ENCODE results near the gene CAMK1. TPM values are rescaled to one million over a fixed set of nuclear protein-coding genes. Genes with fewer than 3 reads are reported as not detected.

The CAMK1 gene
- polyA plus RNA-seq, 4 donors, result 10.1 to 22.5 (median 19.4) TPM

- Histone ChIP-seq H3K27ac (ENCODE audit: low read depth in 1 of 3, low read length in 2 of 3) (peak overlapping the region in 1 of 3 donors; percentile 85), H3K9me3 (ENCODE audit: control insufficient read depth in 2 of 2, insufficient read depth in 1 of 2, low read depth in 1 of 2, low read length in 1 of 2) (no peaks in the 10 kb centered on the region), H3K27me3 (ENCODE audit: control insufficient read depth in 3 of 3, insufficient read depth in 3 of 3, low read length in 3 of 3) (no peaks in the 10 kb centered on the region), H3K4me1 (ENCODE audit: control insufficient read depth in 3 of 3, insufficient read depth in 2 of 3, low read depth in 1 of 3, low read length in 2 of 3) (peaks cover 0 to 8% (median 0%) of the 10 kb centered on the region in 3 donors), H3K36me3 (ENCODE audit: control insufficient read depth in 3 of 3, insufficient read depth in 2 of 3, low read depth in 1 of 3, low read length in 3 of 3) (no peaks in the 10 kb centered on the region), H3K4me3 (ENCODE audit: low read depth in 1 of 3, low read length in 3 of 3) (no peak overlapping the region)
- WGBS, 3 donors, result 16 to 32% (median 25%) methylated on average over 6 of the region's 6 CpGs
- FAIRE-seq (no peak), DNase-seq (peak; percentile 91 to 92)
These were observed 53.8 kb downstream of the CAMK1 start for GRCh38 chr3:9715764-9716437.

- Histone ChIP-seq H3K27me3 (ENCODE audit: control insufficient read depth in 3 of 3, insufficient read depth in 3 of 3, low read length in 3 of 3) (no peaks in the 10 kb centered on the region), H3K27ac (ENCODE audit: low read depth in 1 of 3, low read length in 2 of 3) (peak overlapping the region in 2 of 3 donors; percentile 18 to 71), H3K36me3 (ENCODE audit: control insufficient read depth in 3 of 3, insufficient read depth in 2 of 3, low read depth in 1 of 3, low read length in 3 of 3) (no peaks in the 10 kb centered on the region), H3K4me1 (ENCODE audit: control insufficient read depth in 3 of 3, insufficient read depth in 2 of 3, low read depth in 1 of 3, low read length in 2 of 3) (peaks cover 0 to 8% (median 0%) of the 10 kb centered on the region in 3 donors), H3K9me3 (ENCODE audit: control insufficient read depth in 2 of 2, insufficient read depth in 1 of 2, low read depth in 1 of 2, low read length in 1 of 2) (no peaks in the 10 kb centered on the region), H3K4me3 (ENCODE audit: low read depth in 1 of 3, low read length in 3 of 3) (no peak overlapping the region)
- 7 to 20% (median 15%) methylated on average over 4 of the region's 4 CpGs for WGBS, 3 donors
- DNase-seq (peak in 1 of 2 donors; percentile 57), FAIRE-seq (no peak)
These were observed 54.6 kb downstream of the CAMK1 start for GRCh38 chr3:9715136-9715535.

GRCh38 chr3:9713142-9713541 lies 56.6 kb downstream of the CAMK1 start:
- Histone ChIP-seq H3K27ac (ENCODE audit: low read depth in 1 of 3, low read length in 2 of 3) (no peak overlapping the region), H3K4me1 (ENCODE audit: control insufficient read depth in 3 of 3, insufficient read depth in 2 of 3, low read depth in 1 of 3, low read length in 2 of 3) (peaks cover 0 to 8% (median 0%) of the 10 kb centered on the region in 3 donors), H3K9me3 (ENCODE audit: control insufficient read depth in 2 of 2, insufficient read depth in 1 of 2, low read depth in 1 of 2, low read length in 1 of 2) (no peaks in the 10 kb centered on the region), H3K27me3 (ENCODE audit: control insufficient read depth in 3 of 3, insufficient read depth in 3 of 3, low read length in 3 of 3) (no peaks in the 10 kb centered on the region), H3K36me3 (ENCODE audit: control insufficient read depth in 3 of 3, insufficient read depth in 2 of 3, low read depth in 1 of 3, low read length in 3 of 3) (no peaks in the 10 kb centered on the region), H3K4me3 (ENCODE audit: low read depth in 1 of 3, low read length in 3 of 3) (no peak overlapping the region)
- FAIRE-seq, result no peak
- 82 to 86% (median 84%) methylated on average over 4 of the region's 4 CpGs for WGBS, 3 donors
- no peak for DNase-seq

- 67 to 94% (median 92%) methylated on average over 2 of the region's 2 CpGs for WGBS, 3 donors
- Histone ChIP-seq H3K9me3 (ENCODE audit: control insufficient read depth in 2 of 2, insufficient read depth in 1 of 2, low read depth in 1 of 2, low read length in 1 of 2) (no peaks in the 10 kb centered on the region), H3K27me3 (ENCODE audit: control insufficient read depth in 3 of 3, insufficient read depth in 3 of 3, low read length in 3 of 3) (no peaks in the 10 kb centered on the region), H3K27ac (ENCODE audit: low read depth in 1 of 3, low read length in 2 of 3) (no peak overlapping the region), H3K36me3 (ENCODE audit: control insufficient read depth in 3 of 3, insufficient read depth in 2 of 3, low read depth in 1 of 3, low read length in 3 of 3) (no peaks in the 10 kb centered on the region), H3K4me3 (ENCODE audit: low read depth in 1 of 3, low read length in 3 of 3) (no peak overlapping the region), H3K4me1 (ENCODE audit: control insufficient read depth in 3 of 3, insufficient read depth in 2 of 3, low read depth in 1 of 3, low read length in 2 of 3) (peaks cover 0 to 8% (median 0%) of the 10 kb centered on the region in 3 donors)
- no peak for DNase-seq
- FAIRE-seq, result no peak
These were observed 57.3 kb downstream of the CAMK1 start for GRCh38 chr3:9712415-9712814.

GRCh38 chr3:9710174-9710739 lies 59.5 kb downstream of the CAMK1 start:
- peaks cover 0 to 3% (median 0%) of the 10 kb centered on the region in 3 donors for H3K27me3 ChIP-seq (ENCODE audit: control insufficient read depth in 3 of 3, insufficient read depth in 3 of 3, low read length in 3 of 3)
- no peaks in the 10 kb centered on the region for H3K36me3 ChIP-seq (ENCODE audit: control insufficient read depth in 3 of 3, insufficient read depth in 2 of 3, low read depth in 1 of 3, low read length in 3 of 3)
- no peak overlapping the region for H3K27ac ChIP-seq (ENCODE audit: low read depth in 1 of 3, low read length in 2 of 3)
- DNase-seq (no peak), FAIRE-seq (no peak)
- no peaks in the 10 kb centered on the region for H3K9me3 ChIP-seq (ENCODE audit: control insufficient read depth in 2 of 2, insufficient read depth in 1 of 2, low read depth in 1 of 2, low read length in 1 of 2)
- 72 to 81% (median 76%) methylated on average over 3 of the region's 3 CpGs for WGBS, 3 donors
- no peak overlapping the region for H3K4me3 ChIP-seq (ENCODE audit: low read depth in 1 of 3, low read length in 3 of 3)
- H3K4me1 ChIP-seq (ENCODE audit: control insufficient read depth in 3 of 3, insufficient read depth in 2 of 3, low read depth in 1 of 3, low read length in 2 of 3), result peaks cover 0 to under 1% (median 0%) of the 10 kb centered on the region in 3 donors

Other genes with a start within 250 kb of the CAMK1 start
- gene LHFPL4, start 216.1 kb downstream of the CAMK1 start, polyA plus RNA-seq, result 1 to 10 TPM in 1 of 4 donors, under 1 TPM in 2, not detected in 1; 0.22 to 1.2 (median 0.25) TPM
- gene MTMR14, start 120.4 kb downstream of the CAMK1 start, polyA plus RNA-seq, result 10 to 100 TPM; 22.0 to 47.0 (median 36.6) TPM
- under 1 TPM in 2 of 4 donors, not detected in 2; 0.35 to 0.92 TPM for gene CPNE9, start 66.1 kb downstream of the CAMK1 start, polyA plus RNA-seq
- 10 to 100 TPM in 1 of 4 donors, 1 to 10 TPM in 3; 5.1 to 16.0 (median 7.6) TPM for gene BRPF1, start 38.2 kb downstream of the CAMK1 start, polyA plus RNA-seq
- 100 to 1,000 TPM in 1 of 4 donors, 10 to 100 TPM in 3; 25.4 to 111 (median 43.1) TPM for gene OGG1, start 20.0 kb downstream of the CAMK1 start, polyA plus RNA-seq
- gene TADA3, start 22.5 kb upstream of the CAMK1 start, polyA plus RNA-seq, result 10 to 100 TPM; 41.1 to 59.0 (median 44.6) TPM
- 100 to 1,000 TPM; 143 to 178 (median 161) TPM for gene ARPC4, start 23.1 kb upstream of the CAMK1 start, polyA plus RNA-seq
- 10 to 100 TPM; 20.8 to 51.9 (median 22.6) TPM for gene TTLL3, start 40.3 kb upstream of the CAMK1 start, polyA plus RNA-seq
- gene RPUSD3, start 74.1 kb upstream of the CAMK1 start, polyA plus RNA-seq, result 10 to 100 TPM; 19.2 to 41.1 (median 25.7) TPM
- gene CIDEC, start 110.3 kb upstream of the CAMK1 start, polyA plus RNA-seq, result 100 to 1,000 TPM in 2 of 4 donors, 10 to 100 TPM in 2; 19.0 to 748 (median 310) TPM
- gene JAGN1, start 120.7 kb upstream of the CAMK1 start, polyA plus RNA-seq, result 10 to 100 TPM; 49.0 to 56.8 (median 52.7) TPM
- 10 to 100 TPM; 31.3 to 59.3 (median 43.5) TPM for gene IL17RE, start 132.9 kb upstream of the CAMK1 start, polyA plus RNA-seq
- gene IL17RC, start 147.2 kb upstream of the CAMK1 start, polyA plus RNA-seq, result 10 to 100 TPM; 35.7 to 96.2 (median 41.3) TPM
- gene CRELD1, start 163.9 kb upstream of the CAMK1 start, polyA plus RNA-seq, result 10 to 100 TPM; 16.2 to 53.7 (median 32.1) TPM
- 1 to 10 TPM in 1 of 4 donors, under 1 TPM in 3; 0.45 to 1.3 (median 0.82) TPM for gene PRRT3, start 182.5 kb upstream of the CAMK1 start, polyA plus RNA-seq
- 10 to 100 TPM; 21.9 to 74.6 (median 47.7) TPM for gene EMC3, start 216.9 kb upstream of the CAMK1 start, polyA plus RNA-seq

All from small intestine (tissue), 7 donors.